Keratinocyte (primary cell): ENCODE measurements around the gene LANCL2. TPM values are rescaled to one million over a fixed set of nuclear protein-coding genes. Genes with fewer than 3 reads are reported as not detected.

Experiments
- DNase-seq: peaks from one replicate; pipeline ENCODE4 v3.0.0-alpha.2; 2011; ENCODE audit warnings: low read depth, missing footprints, low spot score
- FAIRE-seq: peaks from 2 replicates; lab custom pipeline; 2011; peaks lifted over from hg19 to GRCh38; lab: Jason Lieb, UNC
- H2AFZ ChIP-seq: 2 replicates; pipeline ENCODE4 v1.6.0; 2012; ENCODE audit warnings: low read length, control low read depth, inconsistent platforms; ENCODE audit not compliant: control insufficient read depth
- H3K27ac ChIP-seq: 2 replicates; pipeline ENCODE4 v1.5.1; 2011; ENCODE audit warnings: low read length; ENCODE audit not compliant: control insufficient read depth, insufficient read depth
- H3K27me3 ChIP-seq: 3 replicates; pipeline ENCODE4 v1.6.0; 2011; ENCODE audit warnings: low read length; ENCODE audit not compliant: control insufficient read depth, insufficient read depth; ENCODE audit errors: extremely low read depth
- H3K36me3 ChIP-seq, 2 experiments: 2 replicates in 1 of 2; 3 replicates in 1 of 2; pipeline ENCODE4 v1.5.1; 2011; ENCODE audit warnings: low read length in 2 of 2, mild to moderate bottlenecking in 1 of 2; ENCODE audit not compliant: control insufficient read depth in 2 of 2, insufficient read depth in 2 of 2; ENCODE audit errors: extremely low read depth in 1 of 2
- H3K4me1 ChIP-seq: 3 replicates; pipeline ENCODE4 v1.5.1; 2011; ENCODE audit warnings: low read length; ENCODE audit not compliant: control insufficient read depth, insufficient read depth; ENCODE audit errors: extremely low read depth
- H3K4me2 ChIP-seq: 3 replicates; pipeline ENCODE4 v1.6.0; 2011; ENCODE audit warnings: low read depth, low read length; ENCODE audit not compliant: control insufficient read depth, insufficient read depth; ENCODE audit errors: extremely low read depth
- H3K4me3 ChIP-seq, 3 experiments: fragments of 200-600 bp in 1 of 3; sonication (generic) in 1 of 3; 2 replicates in 2 of 3; 3 replicates in 1 of 3; pipeline ENCODE4 v1.5.1; 2011 to 2016; ENCODE audit warnings: low read length in 3 of 3, mild to moderate bottlenecking in 3 of 3, control low read depth in 2 of 3, inconsistent platforms in 1 of 3, low read depth in 1 of 3, mixed read lengths in 1 of 3, mixed run types in 1 of 3, moderate library complexity in 1 of 3; ENCODE audit not compliant: control insufficient read depth in 2 of 3, insufficient read depth in 2 of 3; ENCODE audit errors: extremely low read depth in 1 of 3
- H3K79me2 ChIP-seq: 2 replicates; pipeline ENCODE4 v1.6.0; 2012; ENCODE audit warnings: low read length; ENCODE audit not compliant: control insufficient read depth, insufficient read depth
- H3K9ac ChIP-seq: 3 replicates; pipeline ENCODE4 v1.6.0; 2011; ENCODE audit warnings: low read length; ENCODE audit not compliant: control insufficient read depth, insufficient read depth; ENCODE audit errors: extremely low read depth
- H3K9me1 ChIP-seq: 3 replicates; pipeline ENCODE4 v1.6.0; 2011; ENCODE audit warnings: low read length; ENCODE audit not compliant: control insufficient read depth, insufficient read depth; ENCODE audit errors: extremely low read depth
- H3K9me3 ChIP-seq: 2 replicates; pipeline ENCODE4 v1.5.1; 2012; ENCODE audit warnings: low read depth, low read length; ENCODE audit not compliant: control insufficient read depth
- H4K20me1 ChIP-seq: 3 replicates; pipeline ENCODE4 v1.6.0; 2011; ENCODE audit warnings: low read length; ENCODE audit not compliant: control insufficient read depth, insufficient read depth; ENCODE audit errors: extremely low read depth
- EZH2 ChIP-seq: IDR thresholded peaks from one replicate; pipeline ENCODE4 v1.6.1; 2012; ENCODE audit warnings: inconsistent platforms, mild to moderate bottlenecking, low read length, moderate library complexity
- dilution Hi-C: fragments of 300-500 bp; cut with MboI; formaldehyde crosslinking; loops from one replicate; pipeline ENCODE4 v1.7.0; 2020; ENCODE audit warnings: low sequenced_read_pairs; ENCODE audit not compliant: extremely low pct_ligation_motif_present
- polyA plus RNA-seq, 5 experiments: library from polyadenylated mRNA; depleted of rRNA in 3 of 5; stranded (reverse) in 3 of 5; stranded (forward) in 1 of 5; unstranded in 1 of 5; fragments of >200 nt; gene quantifications; 1 replicate in 1 of 5; 2 replicates in 3 of 5; 3 replicates in 1 of 5; pipeline versions ENCODE4 v1.2.1 to v1.2.3, GENCODE V29; 2011 to 2012; ENCODE audit warnings: missing spikeins in 2 of 5, low read depth in 1 of 5, low replicate concordance in 1 of 5
- TF ChIP-seq, protein P1 (sequence below), 3 experiments: IDR thresholded peaks in 1 of 3; conservative IDR thresholded peaks in 1 of 3; optimal IDR thresholded peaks in 1 of 3; 2 replicates in 2 of 3; 3 replicates in 1 of 3; pipeline versions ENCODE3 to v1.5.1; 2011; ENCODE audit warnings: low read length in 3 of 3, mild to moderate bottlenecking in 3 of 3, moderate library complexity in 2 of 3, control low read depth in 1 of 3, inconsistent platforms in 1 of 3; ENCODE audit not compliant: insufficient read depth in 2 of 3; ENCODE audit errors: extremely low read depth in 1 of 3

Gene LANCL2
- polyA plus RNA-seq, 1 donor (not counting 4 experiments of a cell fraction or from before 2014, with no cell fraction given): 14.5 TPM

DNA sequence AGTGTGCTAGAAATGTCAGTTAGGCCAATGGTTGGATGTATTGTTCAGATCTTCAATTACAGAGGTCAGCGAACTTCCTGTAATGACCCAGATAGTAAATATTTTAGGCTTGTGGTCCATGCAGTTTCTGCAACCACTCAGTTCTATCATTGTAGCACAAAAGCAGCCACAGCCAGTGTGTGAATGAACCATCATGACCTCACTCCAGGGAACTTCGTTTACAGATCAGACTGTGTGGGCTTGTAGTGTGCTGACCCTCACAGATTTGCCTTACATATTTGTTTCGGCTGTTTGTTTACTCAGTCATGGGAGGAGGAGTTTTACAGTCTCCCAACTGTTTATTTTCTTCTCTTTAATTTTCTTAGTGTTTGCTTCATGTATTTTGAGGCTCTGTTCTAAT, 55.4 kb downstream of the LANCL2 start:
- no peak for TF ChIP-seq EZH2
- TF ChIP-seq, protein P1, sequence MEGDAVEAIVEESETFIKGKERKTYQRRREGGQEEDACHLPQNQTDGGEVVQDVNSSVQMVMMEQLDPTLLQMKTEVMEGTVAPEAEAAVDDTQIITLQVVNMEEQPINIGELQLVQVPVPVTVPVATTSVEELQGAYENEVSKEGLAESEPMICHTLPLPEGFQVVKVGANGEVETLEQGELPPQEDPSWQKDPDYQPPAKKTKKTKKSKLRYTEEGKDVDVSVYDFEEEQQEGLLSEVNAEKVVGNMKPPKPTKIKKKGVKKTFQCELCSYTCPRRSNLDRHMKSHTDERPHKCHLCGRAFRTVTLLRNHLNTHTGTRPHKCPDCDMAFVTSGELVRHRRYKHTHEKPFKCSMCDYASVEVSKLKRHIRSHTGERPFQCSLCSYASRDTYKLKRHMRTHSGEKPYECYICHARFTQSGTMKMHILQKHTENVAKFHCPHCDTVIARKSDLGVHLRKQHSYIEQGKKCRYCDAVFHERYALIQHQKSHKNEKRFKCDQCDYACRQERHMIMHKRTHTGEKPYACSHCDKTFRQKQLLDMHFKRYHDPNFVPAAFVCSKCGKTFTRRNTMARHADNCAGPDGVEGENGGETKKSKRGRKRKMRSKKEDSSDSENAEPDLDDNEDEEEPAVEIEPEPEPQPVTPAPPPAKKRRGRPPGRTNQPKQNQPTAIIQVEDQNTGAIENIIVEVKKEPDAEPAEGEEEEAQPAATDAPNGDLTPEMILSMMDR (optimal IDR thresholded peaks at IDR 0.05 in 1 of 3, IDR thresholded peaks at IDR 0.05 in 1 of 3, conservative IDR thresholded peaks at IDR 0.05 in 1 of 3; ENCODE audit: extremely low read depth in 1 of 3, insufficient read depth in 2 of 3, low read length in 3 of 3): no peak
- no peak overlapping the region for H2AFZ ChIP-seq
- no peak overlapping the region for H3K4me2 ChIP-seq
- no peak for DNase-seq
- no peaks in the 10 kb centered on the region for H3K4me1 ChIP-seq
- H3K27ac ChIP-seq: no peak overlapping the region
- no peak overlapping the region for H3K9ac ChIP-seq
- peaks cover 1 to 4% of the 10 kb centered on the region in 2 experiments for H3K36me3 ChIP-seq
- H4K20me1 ChIP-seq: no peaks in the 10 kb centered on the region
- no peaks in the 10 kb centered on the region for H3K79me2 ChIP-seq
- no peaks in the 10 kb centered on the region for H3K27me3 ChIP-seq
- H3K4me3 ChIP-seq: no peak overlapping the region
- FAIRE-seq: no peak
- H3K9me1 ChIP-seq: no peaks in the 10 kb centered on the region
- dilution Hi-C loops: loop anchor here (25.0 kb wide), 1 partner anchor 133 kb away; no protein-coding TSS in a partner anchor
- H3K9me3 ChIP-seq: no peaks in the 10 kb centered on the region

DNA sequence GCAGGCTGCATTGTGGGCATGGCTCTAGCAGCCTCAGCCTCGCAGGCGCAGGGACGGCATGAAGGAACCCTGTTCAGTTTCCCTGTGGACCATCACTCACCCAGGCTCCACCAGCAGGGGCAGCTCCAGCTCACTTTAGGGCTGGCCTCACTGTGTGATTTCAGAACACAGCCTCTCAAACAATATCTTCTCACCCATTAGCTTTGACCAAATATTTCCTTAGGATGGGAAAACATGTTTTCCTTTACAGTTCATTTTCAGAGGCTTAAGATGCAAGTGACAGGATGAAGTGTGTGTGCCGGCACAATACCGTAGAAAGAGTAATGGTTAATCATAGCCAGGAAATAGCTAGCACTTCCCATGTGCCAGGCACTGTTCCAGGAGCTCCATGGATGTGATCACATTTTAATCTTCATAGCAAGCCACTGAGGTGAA, 58.2 kb downstream of the LANCL2 start:
- H3K9me1 ChIP-seq: no peaks in the 10 kb centered on the region
- H3K4me3 ChIP-seq: no peak overlapping the region
- dilution Hi-C loops: loop anchor here (25.0 kb wide), 1 partner anchor 136 kb away; no protein-coding TSS in a partner anchor
- TF ChIP-seq, protein P1 (optimal IDR thresholded peaks at IDR 0.05 in 1 of 3, IDR thresholded peaks at IDR 0.05 in 1 of 3, conservative IDR thresholded peaks at IDR 0.05 in 1 of 3; ENCODE audit: extremely low read depth in 1 of 3, insufficient read depth in 2 of 3, low read length in 3 of 3): peak in 1 of 3 experiments; percentile 3
- TF ChIP-seq EZH2: no peak
- DNase-seq (no peak), FAIRE-seq (no peak)
- no peak overlapping the region for H3K9ac ChIP-seq
- H3K4me1 ChIP-seq: no peaks in the 10 kb centered on the region
- no peaks in the 10 kb centered on the region for H3K27me3 ChIP-seq
- H3K4me2 ChIP-seq: no peak overlapping the region
- H3K9me3 ChIP-seq: no peaks in the 10 kb centered on the region
- H4K20me1 ChIP-seq: no peaks in the 10 kb centered on the region
- no peak overlapping the region for H2AFZ ChIP-seq
- peaks cover 5 to 8% of the 10 kb centered on the region in 2 experiments for H3K36me3 ChIP-seq
- no peaks in the 10 kb centered on the region for H3K79me2 ChIP-seq
- no peak overlapping the region for H3K27ac ChIP-seq
